Sigmoid colon (tissue), 7 donors: ENCODE results near the gene RAB6B. TPM values are rescaled to one million over a fixed set of nuclear protein-coding genes. Genes with fewer than 3 reads are reported as not detected.

Experiments
- DNase-seq: peaks from one replicate; pipeline ENCODE4 v3.0.0-alpha.2; 2019
- H3K27ac ChIP-seq, 4 donors: fragments of 200-600 bp; sonication (generic); one replicate each; pipeline ENCODE4 v1.5.1; 2016 to 2019; ENCODE audit warnings: mild to moderate bottlenecking in 1 of 4
- H3K27me3 ChIP-seq, 3 donors: fragments of 200-600 bp; sonication (generic); one replicate each; pipeline ENCODE4 v1.5.1; 2019; ENCODE audit warnings: mild to moderate bottlenecking in 1 of 3
- H3K36me3 ChIP-seq, 4 donors: fragments of 200-600 bp; sonication (generic); one replicate each; pipeline ENCODE4 v1.5.1; 2016 to 2019
- H3K4me1 ChIP-seq, 4 donors: fragments of 200-600 bp; sonication (generic); one replicate each; pipeline ENCODE4 v1.5.1; 2017 to 2019
- H3K4me3 ChIP-seq, 4 donors: fragments of 200-600 bp; sonication (generic); one replicate each; pipeline ENCODE4 v1.5.1; 2017 to 2019; ENCODE audit warnings: mild to moderate bottlenecking in 2 of 4, moderate library complexity in 1 of 4
- H3K9me3 ChIP-seq, 4 donors: fragments of 200-600 bp in 3 of 4; sonication (generic) in 3 of 4; one replicate each; pipeline versions ENCODE4 v1.5.1 to v1.6.1; 2013 to 2019
- EP300 ChIP-seq, 4 donors: sonication (generic); formaldehyde crosslinking; IDR thresholded peaks; one replicate each; pipeline ENCODE4 v1.6.1; 2017; ENCODE audit warnings: antibody characterized with exemption in 4 of 4
- POLR2A ChIP-seq, 2 donors: fragments of 450-650 bp; IDR thresholded peaks; one replicate each; pipeline ENCODE4 v1.6.1; 2016; ENCODE audit warnings: antibody characterized with exemption in 2 of 2, mild to moderate bottlenecking in 2 of 2, moderate library complexity in 2 of 2
- POLR2AphosphoS5 ChIP-seq, 4 donors: sonication (generic); formaldehyde crosslinking; IDR thresholded peaks; one replicate each; pipeline ENCODE4 v1.6.1; 2017; ENCODE audit warnings: antibody characterized with exemption in 4 of 4
- WGBS, 2 donors: extraction: QIAGEN DNeasy Blood & Tissue Kit; methylation state at CpG; one replicate each; pipeline ENCODE4 v1.1.7; 2013; 5-methylcytosine and 5-hydroxymethylcytosine counted together
- intact Hi-C: fragments of 100-400 bp; cut with DNase I; formaldehyde crosslinking; loops from one replicate; pipeline ENCODE4 v1.15.1; 2023
- polyA plus RNA-seq, 3 donors: library from polyadenylated mRNA; stranded (reverse); fragments of 200-250 nt; gene quantifications; one replicate each; pipeline ENCODE4 v1.2.3, GENCODE V29; 2013
- total RNA-seq, 4 donors: library from RNA; depleted of rRNA; stranded (reverse); fragments of >200 nt; gene quantifications; one replicate each; pipeline ENCODE4 v1.1.0, GENCODE V29; 2016
- TF ChIP-seq, protein P1 (sequence below), 4 experiments: fragments of 450-650 bp in 3 of 4; fragments of 200-600 bp in 1 of 4; IDR thresholded peaks; one replicate each; pipeline ENCODE4 v1.5.1; 2016 to 2019; ENCODE audit warnings: antibody characterized with exemption in 4 of 4, mild to moderate bottlenecking in 3 of 4, moderate library complexity in 2 of 4
- donor health status: healthy with polysubstance abuse.
- donor health status: Bipolar disorder and iron deficiency.
- donor health status: healthy.

The RAB6B gene
- total and polyA plus RNA-seq, 7 donors: 0.60 to 19.7 (median 5.2) TPM

- no peaks in the 10 kb centered on the region for H3K36me3 ChIP-seq
- WGBS, 2 donors: 88 to 93% methylated on average over 10 of the region's 10 CpGs
These were observed 24.2 kb downstream of the RAB6B start for GRCh38 chr3:133871368-133872090.

GRCh38 chr3:133870822-133871221 is 24.9 kb downstream of the RAB6B start:
- H3K27ac ChIP-seq: no peak overlapping the region
- TF ChIP-seq, protein P1, sequence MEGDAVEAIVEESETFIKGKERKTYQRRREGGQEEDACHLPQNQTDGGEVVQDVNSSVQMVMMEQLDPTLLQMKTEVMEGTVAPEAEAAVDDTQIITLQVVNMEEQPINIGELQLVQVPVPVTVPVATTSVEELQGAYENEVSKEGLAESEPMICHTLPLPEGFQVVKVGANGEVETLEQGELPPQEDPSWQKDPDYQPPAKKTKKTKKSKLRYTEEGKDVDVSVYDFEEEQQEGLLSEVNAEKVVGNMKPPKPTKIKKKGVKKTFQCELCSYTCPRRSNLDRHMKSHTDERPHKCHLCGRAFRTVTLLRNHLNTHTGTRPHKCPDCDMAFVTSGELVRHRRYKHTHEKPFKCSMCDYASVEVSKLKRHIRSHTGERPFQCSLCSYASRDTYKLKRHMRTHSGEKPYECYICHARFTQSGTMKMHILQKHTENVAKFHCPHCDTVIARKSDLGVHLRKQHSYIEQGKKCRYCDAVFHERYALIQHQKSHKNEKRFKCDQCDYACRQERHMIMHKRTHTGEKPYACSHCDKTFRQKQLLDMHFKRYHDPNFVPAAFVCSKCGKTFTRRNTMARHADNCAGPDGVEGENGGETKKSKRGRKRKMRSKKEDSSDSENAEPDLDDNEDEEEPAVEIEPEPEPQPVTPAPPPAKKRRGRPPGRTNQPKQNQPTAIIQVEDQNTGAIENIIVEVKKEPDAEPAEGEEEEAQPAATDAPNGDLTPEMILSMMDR (IDR thresholded peaks at IDR 0.05): no peak
- no peak for TF ChIP-seq EP300 (IDR thresholded peaks at IDR 0.05)
- TF ChIP-seq POLR2A (IDR thresholded peaks at IDR 0.05): no peak
- TF ChIP-seq POLR2AphosphoS5 (IDR thresholded peaks at IDR 0.05): no peak
- no peaks in the 10 kb centered on the region for H3K9me3 ChIP-seq
- no peak overlapping the region for H3K4me3 ChIP-seq
- peaks cover 0 to 16% (median 5%) of the 10 kb centered on the region in 4 donors for H3K4me1 ChIP-seq
- no peaks in the 10 kb centered on the region for H3K27me3 ChIP-seq
- no peaks in the 10 kb centered on the region for H3K36me3 ChIP-seq
- DNase-seq: no peak
- intact Hi-C loops: no loop called here

More at GRCh38 chr3:133871368-133872090, 24.2 kb downstream of the RAB6B start:
- TF ChIP-seq, protein P1 (IDR thresholded peaks at IDR 0.05): no peak
- no peak for TF ChIP-seq POLR2A (IDR thresholded peaks at IDR 0.05)
- TF ChIP-seq EP300 (IDR thresholded peaks at IDR 0.05): no peak
- no peak for TF ChIP-seq POLR2AphosphoS5 (IDR thresholded peaks at IDR 0.05)
- Histone ChIP-seq H3K4me1 (peaks cover 0 to 16% (median 5%) of the 10 kb centered on the region in 4 donors), H3K4me3 (no peak overlapping the region), H3K27me3 (no peaks in the 10 kb centered on the region), H3K27ac (no peak overlapping the region), H3K9me3 (no peaks in the 10 kb centered on the region)
- intact Hi-C loops: no loop called here
- no peak for DNase-seq

DNA sequence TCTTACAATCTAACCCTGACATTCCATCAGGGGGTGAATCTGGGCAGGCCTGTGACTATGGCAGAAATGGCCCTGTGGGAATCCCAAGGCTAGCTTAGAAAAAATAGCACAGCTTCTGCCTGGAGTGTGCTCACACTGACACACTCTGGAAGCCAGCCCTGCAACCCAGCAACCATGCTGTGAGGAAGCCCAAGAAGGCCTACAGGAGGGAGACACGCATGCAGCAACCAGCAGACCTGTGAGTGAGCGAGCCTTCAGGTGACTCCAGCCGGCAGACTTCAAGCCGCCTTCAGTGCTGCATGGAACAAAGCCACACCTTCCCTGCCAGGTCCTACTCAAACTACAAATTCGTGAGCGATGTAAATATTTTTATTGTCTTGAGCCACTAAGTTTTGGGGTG is 26.1 kb downstream of the RAB6B start:
- TF ChIP-seq POLR2AphosphoS5 (IDR thresholded peaks at IDR 0.05): no peak
- no peak for TF ChIP-seq POLR2A (IDR thresholded peaks at IDR 0.05)
- TF ChIP-seq, protein P1 (IDR thresholded peaks at IDR 0.05): no peak
- no peak for TF ChIP-seq EP300 (IDR thresholded peaks at IDR 0.05)
- no peak for DNase-seq
- H3K27me3 ChIP-seq: no peaks in the 10 kb centered on the region
- intact Hi-C loops: no loop called here
- peaks cover 0 to 16% (median 5%) of the 10 kb centered on the region in 4 donors for H3K4me1 ChIP-seq
- H3K36me3 ChIP-seq: no peaks in the 10 kb centered on the region
- WGBS, 2 donors: 92 to 94% methylated on average over 6 of the region's 6 CpGs
- H3K4me3 ChIP-seq: no peak overlapping the region
- H3K9me3 ChIP-seq: no peaks in the 10 kb centered on the region
- H3K27ac ChIP-seq: no peak overlapping the region

- intact Hi-C loops: no loop called here
- 46 to 63% methylated on average over 7 of the region's 7 CpGs for WGBS, 2 donors
These were observed 26.8 kb downstream of the RAB6B start for GRCh38 chr3:133868758-133869475.

DNA sequence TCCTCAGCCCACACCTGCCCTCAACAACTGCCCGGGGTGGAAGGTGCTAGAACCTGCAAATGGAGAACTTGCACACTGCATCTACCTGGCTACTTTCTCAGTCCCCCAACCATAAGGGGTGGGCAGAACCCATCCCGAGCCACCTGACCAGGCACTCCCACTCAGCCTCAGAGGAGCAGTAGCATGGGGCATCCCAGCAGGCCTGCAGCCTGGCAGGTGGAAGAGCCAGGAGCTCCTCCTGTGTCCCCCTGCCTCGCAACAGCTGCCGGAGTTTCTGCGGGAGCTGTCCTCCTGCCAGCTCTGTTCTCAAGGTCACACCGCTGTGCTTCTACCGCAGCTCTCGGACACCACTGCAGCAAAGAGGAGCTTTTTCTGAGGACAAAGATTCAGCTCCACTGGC is 27.5 kb downstream of the RAB6B start:
- Histone ChIP-seq H3K27ac (no peak overlapping the region), H3K4me1 (peaks cover 0 to 16% (median 5%) of the 10 kb centered on the region in 4 donors), H3K4me3 (no peak overlapping the region), H3K9me3 (no peaks in the 10 kb centered on the region), H3K27me3 (no peaks in the 10 kb centered on the region), H3K36me3 (no peaks in the 10 kb centered on the region)
- 50 to 74% methylated on average over 8 of the region's 8 CpGs for WGBS, 2 donors
- intact Hi-C loops: no loop called here
- no peak for DNase-seq
- TF ChIP-seq, protein P1 (IDR thresholded peaks at IDR 0.05): no peak
- TF ChIP-seq POLR2AphosphoS5 (IDR thresholded peaks at IDR 0.05) (no peak), EP300 (IDR thresholded peaks at IDR 0.05) (no peak), POLR2A (IDR thresholded peaks at IDR 0.05) (no peak)

More at GRCh38 chr3:133868758-133869475, 26.8 kb downstream of the RAB6B start:
- H3K36me3 ChIP-seq: no peaks in the 10 kb centered on the region
- no peaks in the 10 kb centered on the region for H3K9me3 ChIP-seq
- H3K4me1 ChIP-seq: peaks cover 0 to 16% (median 5%) of the 10 kb centered on the region in 4 donors
- TF ChIP-seq EP300 (IDR thresholded peaks at IDR 0.05): no peak
- no peak overlapping the region for H3K27ac ChIP-seq
- H3K4me3 ChIP-seq: no peak overlapping the region
- no peaks in the 10 kb centered on the region for H3K27me3 ChIP-seq
- no peak for DNase-seq
